ENCODE results near the gene PPP2R3A. TPM values are rescaled to one million over a fixed set of nuclear protein-coding genes. Genes with fewer than 3 reads are reported as not detected.

Gene PPP2R3A
- total and polyA plus RNA-seq, 2 of the 13 experiments (the other 11 are each of a cell fraction or from before 2014, with no cell fraction given): 0.07 to 0.12 TPM

DNA sequence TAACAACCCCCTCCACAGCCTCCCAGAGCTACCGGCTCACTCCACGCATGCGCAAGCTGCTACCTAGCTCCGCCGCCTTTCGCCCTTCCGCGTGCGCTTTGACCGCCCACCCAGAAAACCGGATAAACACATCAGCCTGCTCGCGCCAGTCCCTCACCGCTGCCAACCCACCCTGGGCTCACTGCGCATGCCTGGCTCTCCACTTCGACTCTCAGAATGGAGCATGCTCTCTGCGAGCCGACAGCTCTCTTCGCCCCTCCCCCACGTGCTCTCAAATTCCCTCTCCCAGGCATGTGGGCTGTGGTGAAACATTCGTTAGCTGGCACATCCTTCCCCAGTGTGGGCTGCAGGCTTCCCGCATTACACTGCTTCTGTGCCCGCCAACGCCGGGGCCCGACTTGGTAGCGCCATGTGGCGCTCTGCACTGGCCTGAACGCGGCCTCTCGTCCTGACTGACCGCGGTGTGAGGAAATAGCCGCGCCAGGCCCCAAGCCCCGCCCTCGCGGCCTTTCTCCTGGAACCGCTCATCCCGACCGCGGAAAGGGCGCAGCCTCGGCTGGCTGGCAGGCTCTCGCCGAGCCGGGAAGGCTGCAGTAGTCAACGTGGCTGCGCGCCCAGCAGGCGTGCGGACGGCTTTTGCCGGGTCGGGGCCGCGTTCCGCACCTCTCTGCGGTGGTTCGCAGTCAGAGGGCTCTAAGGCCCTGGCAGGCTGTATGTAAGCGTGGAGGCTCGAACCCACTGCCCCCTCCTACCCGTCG is 231.1 kb downstream of the PPP2R3A start (continued):
- TF ChIP-seq, protein P1, sequence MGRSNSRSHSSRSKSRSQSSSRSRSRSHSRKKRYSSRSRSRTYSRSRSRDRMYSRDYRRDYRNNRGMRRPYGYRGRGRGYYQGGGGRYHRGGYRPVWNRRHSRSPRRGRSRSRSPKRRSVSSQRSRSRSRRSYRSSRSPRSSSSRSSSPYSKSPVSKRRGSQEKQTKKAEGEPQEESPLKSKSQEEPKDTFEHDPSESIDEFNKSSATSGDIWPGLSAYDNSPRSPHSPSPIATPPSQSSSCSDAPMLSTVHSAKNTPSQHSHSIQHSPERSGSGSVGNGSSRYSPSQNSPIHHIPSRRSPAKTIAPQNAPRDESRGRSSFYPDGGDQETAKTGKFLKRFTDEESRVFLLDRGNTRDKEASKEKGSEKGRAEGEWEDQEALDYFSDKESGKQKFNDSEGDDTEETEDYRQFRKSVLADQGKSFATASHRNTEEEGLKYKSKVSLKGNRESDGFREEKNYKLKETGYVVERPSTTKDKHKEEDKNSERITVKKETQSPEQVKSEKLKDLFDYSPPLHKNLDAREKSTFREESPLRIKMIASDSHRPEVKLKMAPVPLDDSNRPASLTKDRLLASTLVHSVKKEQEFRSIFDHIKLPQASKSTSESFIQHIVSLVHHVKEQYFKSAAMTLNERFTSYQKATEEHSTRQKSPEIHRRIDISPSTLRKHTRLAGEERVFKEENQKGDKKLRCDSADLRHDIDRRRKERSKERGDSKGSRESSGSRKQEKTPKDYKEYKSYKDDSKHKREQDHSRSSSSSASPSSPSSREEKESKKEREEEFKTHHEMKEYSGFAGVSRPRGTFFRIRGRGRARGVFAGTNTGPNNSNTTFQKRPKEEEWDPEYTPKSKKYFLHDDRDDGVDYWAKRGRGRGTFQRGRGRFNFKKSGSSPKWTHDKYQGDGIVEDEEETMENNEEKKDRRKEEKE (IDR thresholded peaks at IDR 0.05): no peak
- TF ChIP-seq MED1 (CRISPR knock-in tag; IDR thresholded peaks at IDR 0.05) (peak; percentile 95), CBFB (CRISPR knock-in tag; IDR thresholded peaks at IDR 0.05) (peak; percentile 74), SMAD9 (CRISPR knock-in tag; IDR thresholded peaks at IDR 0.05) (peak; percentile 98), ZNF24 (IDR thresholded peaks at IDR 0.05) (0 out of 2 replicates have a peak, but pooled peaks have one; percentile 12), NR2F6 (IDR thresholded peaks at IDR 0.05) (no peak), NR2F6 (CRISPR knock-in tag; IDR thresholded peaks at IDR 0.05) (no peak; the same call in none of the 2 replicates), ZNF317 (CRISPR knock-in tag; IDR thresholded peaks at IDR 0.05) (peak; percentile 87), NPAS2 (CRISPR knock-in tag; IDR thresholded peaks at IDR 0.05; ENCODE audit: borderline replicate concordance) (0 out of 2 replicates have a peak, but pooled peaks have one; percentile 59), ZNF10 (CRISPR knock-in tag; IDR thresholded peaks at IDR 0.05; ENCODE audit: borderline replicate concordance, low read depth) (0 out of 2 replicates have a peak, but pooled peaks have one; percentile 24), NFYB (CRISPR knock-in tag; IDR thresholded peaks at IDR 0.05) (no peak; the same call in 1 of the 2 replicates), NCOR1 (IDR thresholded peaks at IDR 0.05; ENCODE audit: borderline replicate concordance, low read length) (no peak; the same call in 1 of the 2 replicates), TOE1 (CRISPR knock-in tag; IDR thresholded peaks at IDR 0.05) (peak; percentile 92), ZNF644 (CRISPR knock-in tag; IDR thresholded peaks at IDR 0.05; ENCODE audit: low read depth) (no peak), ZNF296 (CRISPR knock-in tag; conservative IDR thresholded peaks at IDR 0.05) (peak; percentile 90), ZNF773 (CRISPR knock-in tag; IDR thresholded peaks at IDR 0.05; ENCODE audit: borderline replicate concordance) (peak; percentile 85), KLF6 (CRISPR knock-in tag; IDR thresholded peaks at IDR 0.05) (peak; percentile 89)
- TF ChIP-seq, protein P2, sequence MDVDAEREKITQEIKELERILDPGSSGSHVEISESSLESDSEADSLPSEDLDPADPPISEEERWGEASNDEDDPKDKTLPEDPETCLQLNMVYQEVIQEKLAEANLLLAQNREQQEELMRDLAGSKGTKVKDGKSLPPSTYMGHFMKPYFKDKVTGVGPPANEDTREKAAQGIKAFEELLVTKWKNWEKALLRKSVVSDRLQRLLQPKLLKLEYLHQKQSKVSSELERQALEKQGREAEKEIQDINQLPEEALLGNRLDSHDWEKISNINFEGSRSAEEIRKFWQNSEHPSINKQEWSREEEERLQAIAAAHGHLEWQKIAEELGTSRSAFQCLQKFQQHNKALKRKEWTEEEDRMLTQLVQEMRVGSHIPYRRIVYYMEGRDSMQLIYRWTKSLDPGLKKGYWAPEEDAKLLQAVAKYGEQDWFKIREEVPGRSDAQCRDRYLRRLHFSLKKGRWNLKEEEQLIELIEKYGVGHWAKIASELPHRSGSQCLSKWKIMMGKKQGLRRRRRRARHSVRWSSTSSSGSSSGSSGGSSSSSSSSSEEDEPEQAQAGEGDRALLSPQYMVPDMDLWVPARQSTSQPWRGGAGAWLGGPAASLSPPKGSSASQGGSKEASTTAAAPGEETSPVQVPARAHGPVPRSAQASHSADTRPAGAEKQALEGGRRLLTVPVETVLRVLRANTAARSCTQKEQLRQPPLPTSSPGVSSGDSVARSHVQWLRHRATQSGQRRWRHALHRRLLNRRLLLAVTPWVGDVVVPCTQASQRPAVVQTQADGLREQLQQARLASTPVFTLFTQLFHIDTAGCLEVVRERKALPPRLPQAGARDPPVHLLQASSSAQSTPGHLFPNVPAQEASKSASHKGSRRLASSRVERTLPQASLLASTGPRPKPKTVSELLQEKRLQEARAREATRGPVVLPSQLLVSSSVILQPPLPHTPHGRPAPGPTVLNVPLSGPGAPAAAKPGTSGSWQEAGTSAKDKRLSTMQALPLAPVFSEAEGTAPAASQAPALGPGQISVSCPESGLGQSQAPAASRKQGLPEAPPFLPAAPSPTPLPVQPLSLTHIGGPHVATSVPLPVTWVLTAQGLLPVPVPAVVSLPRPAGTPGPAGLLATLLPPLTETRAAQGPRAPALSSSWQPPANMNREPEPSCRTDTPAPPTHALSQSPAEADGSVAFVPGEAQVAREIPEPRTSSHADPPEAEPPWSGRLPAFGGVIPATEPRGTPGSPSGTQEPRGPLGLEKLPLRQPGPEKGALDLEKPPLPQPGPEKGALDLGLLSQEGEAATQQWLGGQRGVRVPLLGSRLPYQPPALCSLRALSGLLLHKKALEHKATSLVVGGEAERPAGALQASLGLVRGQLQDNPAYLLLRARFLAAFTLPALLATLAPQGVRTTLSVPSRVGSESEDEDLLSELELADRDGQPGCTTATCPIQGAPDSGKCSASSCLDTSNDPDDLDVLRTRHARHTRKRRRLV (CRISPR knock-in tag; IDR thresholded peaks at IDR 0.05): peak; percentile 93
- TF ChIP-seq, protein P3, sequence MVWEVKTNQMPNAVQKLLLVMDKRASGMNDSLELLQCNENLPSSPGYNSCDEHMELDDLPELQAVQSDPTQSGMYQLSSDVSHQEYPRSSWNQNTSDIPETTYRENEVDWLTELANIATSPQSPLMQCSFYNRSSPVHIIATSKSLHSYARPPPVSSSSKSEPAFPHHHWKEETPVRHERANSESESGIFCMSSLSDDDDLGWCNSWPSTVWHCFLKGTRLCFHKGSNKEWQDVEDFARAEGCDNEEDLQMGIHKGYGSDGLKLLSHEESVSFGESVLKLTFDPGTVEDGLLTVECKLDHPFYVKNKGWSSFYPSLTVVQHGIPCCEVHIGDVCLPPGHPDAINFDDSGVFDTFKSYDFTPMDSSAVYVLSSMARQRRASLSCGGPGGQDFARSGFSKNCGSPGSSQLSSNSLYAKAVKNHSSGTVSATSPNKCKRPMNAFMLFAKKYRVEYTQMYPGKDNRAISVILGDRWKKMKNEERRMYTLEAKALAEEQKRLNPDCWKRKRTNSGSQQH (CRISPR knock-in tag; IDR thresholded peaks at IDR 0.05; ENCODE audit: low read depth): no peak

All from HepG2 (cell line).